Upper lobe of left lung (tissue), 4 donors: Measurements from ENCODE around the gene ZNF565.

Experiments
- CTCF ChIP-seq, 6 experiments: fragments of 450-650 bp in 4 of 6; fragments of 200-600 bp in 2 of 6; sonication (generic) in 2 of 6; IDR thresholded peaks; one replicate each; pipeline ENCODE4 v1.5.1; 2016 to 2019; ENCODE audit warnings: antibody characterized with exemption in 6 of 6
- POLR2A ChIP-seq, 4 donors: fragments of 450-650 bp; IDR thresholded peaks; one replicate each; pipeline ENCODE4 v1.5.1; 2016 to 2017; ENCODE audit warnings: antibody characterized with exemption in 4 of 4, mild to moderate bottlenecking in 2 of 4
- POLR2AphosphoS5 ChIP-seq, 2 donors: sonication (generic); formaldehyde crosslinking; IDR thresholded peaks; one replicate each; pipeline ENCODE4 v1.5.1; 2017; ENCODE audit warnings: antibody characterized with exemption in 2 of 2

- TF ChIP-seq CTCF (IDR thresholded peaks at IDR 0.05) (no peak), POLR2A (IDR thresholded peaks at IDR 0.05) (no peak), POLR2AphosphoS5 (IDR thresholded peaks at IDR 0.05) (no peak)
These were observed 7.0 kb upstream of the ZNF565 start for GRCh38 chr19:36221474-36221873.
